ENCODE measurements around the gene BCL2L15. TPM values are rescaled to one million over a fixed set of nuclear protein-coding genes. Genes with fewer than 3 reads are reported as not detected.

Gene BCL2L15
- total RNA-seq, 1 experiment from 2014 or later, result 1.1 TPM

DNA sequence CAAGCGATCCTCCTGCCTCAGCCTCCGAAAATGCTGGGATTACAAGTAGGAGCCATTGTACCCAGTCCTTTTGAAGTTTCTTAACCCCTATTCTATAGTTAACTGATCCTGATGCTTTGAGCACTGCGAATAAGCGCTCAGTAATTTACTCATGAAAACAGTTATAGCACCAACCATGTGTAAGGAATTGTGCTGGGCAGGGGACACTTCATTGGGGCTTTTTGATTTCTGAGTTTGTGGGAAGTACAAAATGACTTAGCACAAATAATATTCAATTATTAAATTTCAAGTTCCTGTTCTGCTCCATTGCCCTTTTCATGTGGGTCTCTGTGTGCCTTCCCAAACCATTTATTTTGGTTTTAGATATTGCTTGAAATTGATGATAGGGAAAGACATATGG lies 35.6 kb upstream of the BCL2L15 start:
- no peak overlapping the region for H3K4me3 ChIP-seq (ENCODE audit: low read depth, low read length, poor library complexity, severe bottlenecking)
- ChIA-PET POLR2A (ENCODE audit: low non-redundant PET) (no interaction called here), CTCF (no interaction called here)
- no peaks in the 10 kb centered on the region for H3K9me3 ChIP-seq (ENCODE audit: low read depth, low read length, poor library complexity, severe bottlenecking)
- H3K27me3 ChIP-seq (replicated peaks; ENCODE audit: insufficient read depth, low read depth, low read length, poor library complexity), result no peaks in the 10 kb centered on the region
- H3K36me3 ChIP-seq (ENCODE audit: insufficient read depth, low read length, poor library complexity, severe bottlenecking), result no peaks in the 10 kb centered on the region
- TF ChIP-seq, protein P1, sequence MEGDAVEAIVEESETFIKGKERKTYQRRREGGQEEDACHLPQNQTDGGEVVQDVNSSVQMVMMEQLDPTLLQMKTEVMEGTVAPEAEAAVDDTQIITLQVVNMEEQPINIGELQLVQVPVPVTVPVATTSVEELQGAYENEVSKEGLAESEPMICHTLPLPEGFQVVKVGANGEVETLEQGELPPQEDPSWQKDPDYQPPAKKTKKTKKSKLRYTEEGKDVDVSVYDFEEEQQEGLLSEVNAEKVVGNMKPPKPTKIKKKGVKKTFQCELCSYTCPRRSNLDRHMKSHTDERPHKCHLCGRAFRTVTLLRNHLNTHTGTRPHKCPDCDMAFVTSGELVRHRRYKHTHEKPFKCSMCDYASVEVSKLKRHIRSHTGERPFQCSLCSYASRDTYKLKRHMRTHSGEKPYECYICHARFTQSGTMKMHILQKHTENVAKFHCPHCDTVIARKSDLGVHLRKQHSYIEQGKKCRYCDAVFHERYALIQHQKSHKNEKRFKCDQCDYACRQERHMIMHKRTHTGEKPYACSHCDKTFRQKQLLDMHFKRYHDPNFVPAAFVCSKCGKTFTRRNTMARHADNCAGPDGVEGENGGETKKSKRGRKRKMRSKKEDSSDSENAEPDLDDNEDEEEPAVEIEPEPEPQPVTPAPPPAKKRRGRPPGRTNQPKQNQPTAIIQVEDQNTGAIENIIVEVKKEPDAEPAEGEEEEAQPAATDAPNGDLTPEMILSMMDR (conservative IDR thresholded peaks at IDR 0.05; ENCODE audit: low read depth, low read length), result no peak
- TF ChIP-seq EZH2 (IDR thresholded peaks at IDR 0.05; ENCODE audit: borderline replicate concordance, low read depth, low read length, poor library complexity, severe bottlenecking), result no peak
- no peak for DNase-seq (ENCODE audit: low spot score)
- H3K4me1 ChIP-seq (ENCODE audit: insufficient read depth, low read length, poor library complexity, severe bottlenecking), result no peaks in the 10 kb centered on the region
- intact Hi-C loops (cut with micrococcal nuclease; ENCODE audit: unreplicated experiment), result no loop called here
- BruUV-seq (replicated peaks), result no TSS peak
- H3K27ac ChIP-seq (ENCODE audit: low read depth, low read length, poor library complexity, severe bottlenecking), result no peak overlapping the region

DNA sequence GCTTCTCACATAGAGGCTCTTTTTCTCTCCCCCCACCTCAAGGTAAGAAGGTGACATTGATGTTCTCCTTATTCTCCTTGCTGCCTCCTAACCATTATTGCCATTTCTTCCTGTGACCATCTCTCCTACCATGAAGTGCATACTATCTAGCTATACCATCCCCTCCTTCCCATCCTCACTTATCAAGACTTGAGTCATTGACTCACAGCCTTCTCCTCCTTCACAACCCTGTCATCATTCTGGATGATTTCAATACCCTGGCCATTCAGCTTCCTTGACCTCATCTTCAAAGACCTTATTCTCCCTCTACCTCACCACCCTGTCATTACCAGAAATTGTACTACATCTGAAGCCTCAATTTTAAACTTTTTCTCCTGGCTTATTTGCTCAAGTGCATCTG lies 30.9 kb upstream of the BCL2L15 start:
- no peaks in the 10 kb centered on the region for H3K27me3 ChIP-seq (replicated peaks; ENCODE audit: insufficient read depth, low read depth, low read length, poor library complexity)
- peaks cover 3% of the 10 kb centered on the region for H3K36me3 ChIP-seq (ENCODE audit: insufficient read depth, low read length, poor library complexity, severe bottlenecking)
- no peak overlapping the region for H3K4me3 ChIP-seq (ENCODE audit: low read depth, low read length, poor library complexity, severe bottlenecking)
- no TSS peak for BruUV-seq (replicated peaks)
- TF ChIP-seq, protein P1 (conservative IDR thresholded peaks at IDR 0.05; ENCODE audit: low read depth, low read length), result no peak
- TF ChIP-seq EZH2 (IDR thresholded peaks at IDR 0.05; ENCODE audit: borderline replicate concordance, low read depth, low read length, poor library complexity, severe bottlenecking), result no peak
- no peaks in the 10 kb centered on the region for H3K4me1 ChIP-seq (ENCODE audit: insufficient read depth, low read length, poor library complexity, severe bottlenecking)
- intact Hi-C loops (cut with micrococcal nuclease; ENCODE audit: unreplicated experiment), result no loop called here
- H3K27ac ChIP-seq (ENCODE audit: low read depth, low read length, poor library complexity, severe bottlenecking), result no peak overlapping the region
- no peaks in the 10 kb centered on the region for H3K9me3 ChIP-seq (ENCODE audit: low read depth, low read length, poor library complexity, severe bottlenecking)
- CTCF ChIA-PET, result no interaction called here
- POLR2A ChIA-PET (ENCODE audit: low non-redundant PET), result no interaction called here
- DNase-seq (ENCODE audit: low spot score), result no peak

DNA sequence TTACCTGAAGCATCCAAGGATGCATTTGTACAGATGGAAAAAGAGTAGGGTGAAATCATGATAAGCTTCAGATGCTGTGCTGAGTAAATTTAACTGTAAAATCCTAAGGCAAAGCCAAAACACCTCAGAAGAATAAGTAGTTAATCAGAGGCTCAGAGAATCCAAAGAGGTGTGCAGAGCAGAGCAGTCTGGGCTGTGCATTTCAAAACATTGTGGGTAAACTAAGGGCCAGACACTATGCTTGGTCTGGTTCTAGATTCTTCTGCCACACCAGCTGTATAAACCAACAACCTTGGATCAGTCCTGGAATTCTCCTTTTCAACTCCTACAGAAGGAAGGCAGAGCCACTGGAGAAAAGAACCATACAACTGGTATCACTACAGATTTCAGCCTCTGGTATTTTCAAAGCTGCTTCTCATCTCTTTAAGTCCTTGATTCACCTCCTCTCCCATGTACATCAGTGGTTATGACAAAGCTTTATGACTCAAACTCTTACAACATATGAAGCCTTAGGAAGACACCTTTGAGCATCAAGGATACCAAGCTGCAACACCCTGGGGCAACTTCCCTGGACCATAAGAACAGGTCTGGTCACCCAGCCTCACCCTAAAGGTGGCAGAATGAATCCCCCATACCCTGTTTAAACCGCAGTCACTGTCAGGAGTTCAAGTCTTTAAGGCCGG lies 30.2 kb upstream of the BCL2L15 start:
- intact Hi-C loops (cut with micrococcal nuclease; ENCODE audit: unreplicated experiment), result no loop called here
- no peak for DNase-seq (ENCODE audit: low spot score)
- ChIA-PET POLR2A (ENCODE audit: low non-redundant PET) (interaction anchor here (0.5 kb wide), 1 partner anchor 67 kb away, joined by 4 read pairs; no protein-coding TSS in a partner anchor), CTCF (no interaction called here)
- H3K4me3 ChIP-seq (ENCODE audit: low read depth, low read length, poor library complexity, severe bottlenecking), result no peak overlapping the region
- no peak for TF ChIP-seq EZH2 (IDR thresholded peaks at IDR 0.05; ENCODE audit: borderline replicate concordance, low read depth, low read length, poor library complexity, severe bottlenecking)
- TF ChIP-seq, protein P1 (conservative IDR thresholded peaks at IDR 0.05; ENCODE audit: low read depth, low read length), result no peak
- H3K27me3 ChIP-seq (replicated peaks; ENCODE audit: insufficient read depth, low read depth, low read length, poor library complexity), result no peaks in the 10 kb centered on the region
- peaks cover 5% of the 10 kb centered on the region for H3K4me1 ChIP-seq (ENCODE audit: insufficient read depth, low read length, poor library complexity, severe bottlenecking)
- no TSS peak for BruUV-seq (replicated peaks)
- peaks cover 5% of the 10 kb centered on the region for H3K36me3 ChIP-seq (ENCODE audit: insufficient read depth, low read length, poor library complexity, severe bottlenecking)
- H3K9me3 ChIP-seq (ENCODE audit: low read depth, low read length, poor library complexity, severe bottlenecking), result no peaks in the 10 kb centered on the region
- H3K27ac ChIP-seq (ENCODE audit: low read depth, low read length, poor library complexity, severe bottlenecking), result no peak overlapping the region

Measured in A673 (cell line).